Activated naive CD8-positive, alpha-beta T cell (primary cell): ENCODE results near the gene MDM1.

Experiments
- H3K27ac Mint-ChIP-seq: one replicate; pipeline ENCODE4 v1.8.0; 2021; ENCODE audit warnings: mixed read lengths
- H3K27me3 Mint-ChIP-seq: one replicate; pipeline ENCODE4 v1.8.0; 2021; ENCODE audit warnings: mixed read lengths
- H3K36me3 Mint-ChIP-seq: one replicate; pipeline ENCODE4 v1.8.0; 2021; ENCODE audit warnings: mixed read lengths
- H3K4me1 Mint-ChIP-seq: one replicate; pipeline ENCODE4 v1.8.0; 2021; ENCODE audit warnings: low read depth, mixed read lengths
- H3K4me3 Mint-ChIP-seq: one replicate; pipeline ENCODE4 v1.8.0; 2021; ENCODE audit warnings: mild to moderate bottlenecking, mixed read lengths
- H3K9me3 Mint-ChIP-seq: one replicate; pipeline ENCODE4 v1.8.0; 2021; ENCODE audit warnings: low read depth, mixed read lengths

The MDM1 gene

DNA sequence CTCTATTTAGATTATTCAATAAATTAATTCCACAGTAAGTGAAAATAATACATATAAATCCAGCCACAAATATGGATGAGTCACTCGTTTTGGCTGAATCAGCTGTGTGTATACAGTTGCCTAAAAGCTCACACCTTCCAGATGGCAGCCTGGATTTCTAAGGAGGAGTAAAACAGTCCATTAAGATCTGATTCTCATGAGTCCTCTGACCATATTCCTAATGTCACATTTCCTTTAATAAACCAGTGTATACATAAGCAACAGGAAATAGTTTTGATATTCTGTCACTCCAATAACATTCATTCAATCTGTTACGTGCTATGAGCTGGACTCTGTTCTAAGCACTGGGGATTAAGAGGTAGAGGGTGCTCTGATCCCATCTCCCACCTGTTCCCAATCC lies 21.8 kb downstream of the MDM1 start:
- Mint-ChIP-seq H3K27ac (no peak overlapping the region), H3K36me3 (peaks cover 30% of the 10 kb centered on the region), H3K9me3 (no peaks in the 10 kb centered on the region), H3K4me3 (no peak overlapping the region), H3K4me1 (peaks cover 6% of the 10 kb centered on the region), H3K27me3 (no peaks in the 10 kb centered on the region)

DNA sequence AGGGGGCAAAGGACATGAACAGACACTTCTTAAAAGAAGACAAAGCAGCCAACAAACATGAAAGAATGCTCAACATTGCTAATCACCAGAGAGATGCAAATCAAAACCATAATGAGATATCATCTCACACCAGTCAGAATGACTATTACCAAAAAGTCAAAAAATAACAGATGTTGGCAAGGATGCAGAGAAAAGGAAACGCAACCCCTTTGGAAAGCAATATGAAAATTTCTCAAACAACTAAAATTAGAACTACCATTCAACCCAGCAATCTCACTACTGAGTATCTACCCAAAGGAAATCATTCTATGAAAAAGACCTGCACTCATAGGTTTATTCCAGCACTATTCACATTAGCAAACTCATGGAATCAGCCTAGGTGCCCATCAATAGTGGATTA lies 25.6 kb downstream of the MDM1 start:
- H3K4me3 Mint-ChIP-seq, result no peak overlapping the region
- H3K27ac Mint-ChIP-seq, result no peak overlapping the region
- H3K27me3 Mint-ChIP-seq, result no peaks in the 10 kb centered on the region
- H3K4me1 Mint-ChIP-seq, result peaks cover 6% of the 10 kb centered on the region
- H3K9me3 Mint-ChIP-seq, result no peaks in the 10 kb centered on the region
- H3K36me3 Mint-ChIP-seq, result peaks cover 33% of the 10 kb centered on the region

DNA sequence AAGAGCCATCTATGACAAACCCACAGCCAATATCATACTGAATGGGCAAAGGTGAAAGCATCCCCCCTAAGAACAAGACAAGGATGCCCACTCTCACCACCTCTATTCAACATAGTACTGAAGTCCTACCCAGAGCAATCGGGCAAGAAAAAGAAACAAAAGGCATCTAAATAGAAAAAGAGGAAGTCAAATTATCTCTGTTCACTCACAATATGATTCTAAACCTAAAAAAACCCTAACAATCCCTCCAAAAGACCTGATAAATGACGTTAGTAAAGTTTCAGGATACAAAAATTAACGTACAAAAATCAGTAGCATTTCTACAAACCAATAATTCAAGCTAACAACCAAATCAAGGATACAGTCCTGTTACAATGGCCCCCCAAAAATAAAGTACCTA lies 26.9 kb downstream of the MDM1 start:
- H3K9me3 Mint-ChIP-seq, result peaks cover 6% of the 10 kb centered on the region
- H3K4me1 Mint-ChIP-seq, result peaks cover 6% of the 10 kb centered on the region
- no peak overlapping the region for H3K27ac Mint-ChIP-seq
- H3K4me3 Mint-ChIP-seq, result no peak overlapping the region
- H3K36me3 Mint-ChIP-seq, result peaks cover 45% of the 10 kb centered on the region
- no peaks in the 10 kb centered on the region for H3K27me3 Mint-ChIP-seq

DNA sequence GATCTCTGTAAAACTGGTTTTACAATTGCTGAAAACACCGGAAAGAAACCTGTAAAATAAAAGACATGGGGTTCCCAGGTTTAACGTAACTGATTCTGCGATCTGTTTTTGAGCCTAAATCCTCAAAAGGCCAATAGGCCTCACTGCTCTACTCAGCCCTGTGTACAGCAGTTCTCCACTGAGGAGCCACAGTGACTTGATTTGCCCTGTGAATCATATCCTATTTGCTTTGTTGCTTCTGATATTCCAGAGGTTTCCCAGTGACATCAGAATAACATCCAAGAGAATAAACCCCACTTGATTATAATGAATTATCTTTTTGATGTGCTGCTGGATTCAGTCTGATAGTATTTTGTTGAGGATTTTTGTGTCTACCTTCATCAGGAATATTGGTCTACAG lies 27.5 kb downstream of the MDM1 start:
- Mint-ChIP-seq H3K36me3 (peaks cover 52% of the 10 kb centered on the region), H3K9me3 (peaks cover 13% of the 10 kb centered on the region), H3K4me3 (no peak overlapping the region), H3K27me3 (no peaks in the 10 kb centered on the region), H3K27ac (no peak overlapping the region), H3K4me1 (peaks cover 6% of the 10 kb centered on the region)

GRCh38 chr12:68303850-68304249 lies 28.3 kb downstream of the MDM1 start:
- Mint-ChIP-seq H3K36me3 (peaks cover 53% of the 10 kb centered on the region), H3K4me1 (peaks cover 10% of the 10 kb centered on the region), H3K27ac (no peak overlapping the region), H3K9me3 (peaks cover 21% of the 10 kb centered on the region), H3K4me3 (no peak overlapping the region), H3K27me3 (no peaks in the 10 kb centered on the region)

GRCh38 chr12:68297929-68298328 lies 34.2 kb downstream of the MDM1 start:
- Mint-ChIP-seq H3K27me3 (no peaks in the 10 kb centered on the region), H3K36me3 (peaks cover 43% of the 10 kb centered on the region), H3K9me3 (peaks cover 22% of the 10 kb centered on the region), H3K4me3 (no peak overlapping the region), H3K4me1 (peaks cover 5% of the 10 kb centered on the region), H3K27ac (no peak overlapping the region)

GRCh38 chr12:68294251-68294650 lies 37.9 kb downstream of the MDM1 start:
- Mint-ChIP-seq H3K36me3 (peaks cover 24% of the 10 kb centered on the region), H3K4me3 (no peak overlapping the region), H3K27ac (no peak overlapping the region), H3K27me3 (no peaks in the 10 kb centered on the region), H3K9me3 (peaks cover 5% of the 10 kb centered on the region), H3K4me1 (peaks cover 23% of the 10 kb centered on the region)

DNA sequence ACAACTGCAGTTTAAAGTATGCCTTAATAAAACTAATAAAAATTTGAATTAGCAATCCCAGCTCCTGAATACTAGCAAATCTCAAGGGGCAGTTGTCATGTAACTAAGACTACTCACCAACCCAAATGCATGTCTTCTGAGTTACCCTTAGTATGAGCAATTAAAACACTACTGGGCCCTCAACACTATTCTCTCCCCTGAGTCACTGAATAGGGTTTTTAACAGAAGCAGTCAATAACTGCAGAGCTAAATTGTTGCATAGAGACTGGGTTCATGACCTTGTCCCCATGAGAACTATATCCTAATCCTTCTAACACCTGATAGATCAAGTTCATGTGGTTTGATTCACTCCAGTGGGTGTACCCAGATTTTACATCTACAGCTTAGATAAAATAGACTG lies 38.8 kb downstream of the MDM1 start:
- H3K4me3 Mint-ChIP-seq, result no peak overlapping the region
- H3K9me3 Mint-ChIP-seq, result no peaks in the 10 kb centered on the region
- no peaks in the 10 kb centered on the region for H3K27me3 Mint-ChIP-seq
- peaks cover 17% of the 10 kb centered on the region for H3K36me3 Mint-ChIP-seq
- H3K27ac Mint-ChIP-seq, result no peak overlapping the region
- H3K4me1 Mint-ChIP-seq, result peaks cover 23% of the 10 kb centered on the region

DNA sequence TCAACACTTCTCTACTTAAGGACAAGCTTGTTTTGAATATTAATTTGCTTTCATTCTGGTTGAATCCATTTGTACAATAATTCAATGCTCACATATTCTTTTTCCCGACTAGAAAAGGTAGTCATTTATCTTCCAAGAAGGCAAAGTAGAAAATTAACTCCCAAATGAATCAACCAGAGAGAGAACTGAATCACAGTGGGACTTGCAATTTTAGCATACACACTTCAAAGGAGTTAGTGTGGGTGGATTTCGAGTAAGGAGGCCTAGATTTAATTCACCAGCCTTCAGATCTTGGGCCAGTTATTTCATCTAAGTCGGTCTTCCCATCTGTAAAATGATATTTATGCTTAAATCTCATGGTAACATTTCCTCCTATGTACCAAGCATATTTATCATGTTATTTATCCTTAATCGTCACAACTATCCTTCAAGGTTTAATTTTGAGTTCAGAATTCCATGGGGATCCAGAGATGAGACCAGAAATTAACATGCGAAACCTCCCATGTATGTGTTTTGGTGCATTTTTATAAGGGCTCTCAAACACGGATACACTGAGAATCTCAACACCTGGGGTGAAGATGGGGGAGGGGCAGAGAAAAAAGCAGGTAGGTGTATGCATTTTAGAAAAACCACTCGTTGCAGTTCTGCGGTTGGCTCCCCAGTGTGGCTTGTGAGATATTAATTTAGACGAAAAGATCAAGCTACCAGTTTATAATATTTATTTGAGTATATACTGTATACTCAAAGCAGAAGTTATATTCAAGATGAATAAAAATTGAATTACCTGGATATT lies 39.8 kb downstream of the MDM1 start:
- H3K36me3 Mint-ChIP-seq, result peaks cover 16% of the 10 kb centered on the region
- no peak overlapping the region for H3K27ac Mint-ChIP-seq
- H3K4me1 Mint-ChIP-seq, result peaks cover 24% of the 10 kb centered on the region
- no peaks in the 10 kb centered on the region for H3K27me3 Mint-ChIP-seq
- no peaks in the 10 kb centered on the region for H3K9me3 Mint-ChIP-seq
- H3K4me3 Mint-ChIP-seq, result no peak overlapping the region

DNA sequence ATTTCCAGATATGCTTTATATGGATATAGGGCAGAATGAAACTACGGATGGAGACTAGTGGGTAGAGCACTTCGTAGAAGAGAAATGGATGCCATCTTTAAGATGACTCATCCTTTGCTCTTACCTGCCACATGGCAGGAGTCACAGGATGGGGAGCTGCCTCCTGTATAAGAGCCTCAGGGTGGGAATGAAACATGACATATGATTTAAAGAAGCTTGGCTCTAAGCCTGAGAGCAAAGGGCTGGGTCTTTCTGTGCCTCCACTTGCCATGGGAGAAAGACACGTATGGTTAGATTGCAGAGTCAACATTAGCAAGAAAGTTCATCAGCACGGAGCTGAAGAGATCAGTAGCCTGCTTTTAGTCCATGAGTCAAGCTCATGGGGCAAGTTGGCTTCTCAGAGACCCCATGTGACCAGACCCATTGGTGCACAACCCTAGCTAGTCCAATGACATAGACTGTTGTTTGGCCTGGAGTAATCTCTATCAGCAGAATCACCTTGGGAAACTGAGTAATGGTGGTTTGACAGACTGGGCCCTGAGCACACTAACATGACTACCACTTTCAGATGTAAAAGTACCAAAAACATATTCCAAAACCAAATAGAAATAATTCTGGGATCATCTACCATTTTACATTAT lies 40.6 kb downstream of the MDM1 start:
- no peaks in the 10 kb centered on the region for H3K27me3 Mint-ChIP-seq
- H3K9me3 Mint-ChIP-seq, result no peaks in the 10 kb centered on the region
- H3K4me1 Mint-ChIP-seq, result peaks cover 26% of the 10 kb centered on the region
- no peak overlapping the region for H3K4me3 Mint-ChIP-seq
- H3K36me3 Mint-ChIP-seq, result peaks cover 13% of the 10 kb centered on the region
- H3K27ac Mint-ChIP-seq, result no peak overlapping the region

- H3K27ac Mint-ChIP-seq, result no peak overlapping the region
- H3K4me1 Mint-ChIP-seq, result peaks cover 26% of the 10 kb centered on the region
- H3K36me3 Mint-ChIP-seq, result peaks cover 15% of the 10 kb centered on the region
- H3K4me3 Mint-ChIP-seq, result no peak overlapping the region
- no peaks in the 10 kb centered on the region for H3K27me3 Mint-ChIP-seq
- no peaks in the 10 kb centered on the region for H3K9me3 Mint-ChIP-seq
Measured at GRCh38 chr12:68290126-68290525, 42.0 kb downstream of the MDM1 start.

DNA sequence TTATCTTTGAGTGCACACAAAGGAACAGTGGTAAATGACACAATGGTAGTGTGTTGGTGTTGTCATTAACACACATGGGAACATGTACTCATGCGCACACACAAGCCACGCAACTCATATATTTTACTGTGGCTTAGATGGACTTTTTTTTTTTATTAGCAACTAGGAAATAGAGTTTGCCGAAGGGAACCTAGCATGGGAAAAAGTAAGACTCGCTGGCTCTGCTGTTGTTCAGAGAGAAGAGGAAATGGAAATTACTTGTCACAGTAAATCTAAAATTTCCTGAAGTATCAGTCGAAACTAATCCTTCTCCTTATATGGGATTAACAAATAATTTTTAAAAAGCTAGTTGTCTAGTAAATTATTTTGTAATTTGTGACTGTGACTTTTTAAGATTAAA lies 45.1 kb downstream of the MDM1 start:
- Mint-ChIP-seq H3K9me3 (no peaks in the 10 kb centered on the region), H3K4me3 (no peak overlapping the region), H3K27me3 (peaks cover 1% of the 10 kb centered on the region), H3K36me3 (peaks cover 5% of the 10 kb centered on the region), H3K27ac (no peak overlapping the region), H3K4me1 (peaks cover 22% of the 10 kb centered on the region)

- no peak overlapping the region for H3K27ac Mint-ChIP-seq
- H3K4me1 Mint-ChIP-seq, result peaks cover 26% of the 10 kb centered on the region
- peaks cover 1% of the 10 kb centered on the region for H3K27me3 Mint-ChIP-seq
- no peaks in the 10 kb centered on the region for H3K9me3 Mint-ChIP-seq
- H3K36me3 Mint-ChIP-seq, result peaks cover 2% of the 10 kb centered on the region
- H3K4me3 Mint-ChIP-seq, result no peak overlapping the region
Measured at GRCh38 chr12:68286396-68286795, 45.8 kb downstream of the MDM1 start.

DNA sequence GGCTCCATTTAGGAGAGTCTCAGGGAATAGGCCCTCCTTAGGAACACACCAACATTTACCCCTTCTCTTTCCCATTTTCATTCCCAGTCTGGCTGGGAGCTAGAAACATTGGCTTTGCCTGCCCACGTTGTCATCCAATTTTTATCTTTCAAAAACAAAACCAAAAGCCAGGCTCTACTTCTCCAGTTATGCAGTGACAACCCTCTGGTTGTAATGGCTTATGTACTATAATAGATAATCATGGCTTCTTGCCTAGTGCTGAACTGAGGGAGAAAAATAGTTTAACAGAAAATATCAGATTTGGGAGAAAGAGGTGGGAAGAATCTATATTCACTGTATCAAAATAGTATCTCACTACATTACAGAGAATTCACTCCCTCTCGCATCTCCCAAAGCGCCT lies 46.6 kb downstream of the MDM1 start:
- peaks cover 1% of the 10 kb centered on the region for H3K27me3 Mint-ChIP-seq
- no peak overlapping the region for H3K27ac Mint-ChIP-seq
- H3K36me3 Mint-ChIP-seq, result peaks cover 2% of the 10 kb centered on the region
- peaks cover 25% of the 10 kb centered on the region for H3K4me1 Mint-ChIP-seq
- no peak overlapping the region for H3K4me3 Mint-ChIP-seq
- H3K9me3 Mint-ChIP-seq, result no peaks in the 10 kb centered on the region

GRCh38 chr12:68281322-68282077 lies 50.7 kb downstream of the MDM1 start:
- no peak overlapping the region for H3K4me3 Mint-ChIP-seq
- H3K27ac Mint-ChIP-seq, result no peak overlapping the region
- peaks cover 2% of the 10 kb centered on the region for H3K36me3 Mint-ChIP-seq
- peaks cover 1% of the 10 kb centered on the region for H3K27me3 Mint-ChIP-seq
- H3K4me1 Mint-ChIP-seq, result peaks cover 19% of the 10 kb centered on the region
- H3K9me3 Mint-ChIP-seq, result no peaks in the 10 kb centered on the region
